HS-27A (cell line): ENCODE measurements around the gene OLIG3.

Source experiments
- DNase-seq: peaks from one replicate; pipeline ENCODE4 v3.0.0-alpha.2; 2012; ENCODE audit warnings: low read depth, missing footprints

OLIG3 gene

DNA sequence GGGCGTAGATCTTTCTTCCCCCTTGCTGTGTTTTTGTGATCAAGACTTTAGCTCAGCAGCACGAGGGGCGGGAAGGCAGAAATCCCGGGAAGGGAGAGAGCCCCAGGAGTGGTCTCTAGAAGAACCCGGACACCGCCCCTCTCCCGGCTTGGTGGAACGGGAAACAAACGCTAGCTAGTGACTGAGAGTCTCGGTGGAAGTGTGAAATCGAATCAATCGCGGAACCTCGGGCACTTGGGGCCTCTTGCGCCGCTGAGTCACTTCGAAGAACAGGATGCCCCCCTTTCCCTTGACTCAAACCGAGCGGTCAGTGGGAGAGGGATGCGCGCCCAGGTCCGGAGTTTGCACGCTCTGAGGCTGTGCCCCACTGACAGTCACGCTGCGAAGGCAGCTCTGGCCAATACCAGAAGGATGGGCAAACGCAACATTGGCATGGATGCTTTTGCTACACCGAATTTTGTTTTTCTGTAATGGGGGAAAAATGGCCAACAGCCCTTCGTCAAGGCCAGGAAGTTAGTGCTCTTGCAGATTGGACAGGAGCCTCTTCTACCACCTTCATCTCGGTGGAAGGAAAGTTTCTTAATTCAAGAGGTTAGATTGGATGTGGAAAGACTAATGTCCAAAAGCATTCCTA, 1.6 kb upstream of the OLIG3 start:
- DNase-seq, result no peak

DNA sequence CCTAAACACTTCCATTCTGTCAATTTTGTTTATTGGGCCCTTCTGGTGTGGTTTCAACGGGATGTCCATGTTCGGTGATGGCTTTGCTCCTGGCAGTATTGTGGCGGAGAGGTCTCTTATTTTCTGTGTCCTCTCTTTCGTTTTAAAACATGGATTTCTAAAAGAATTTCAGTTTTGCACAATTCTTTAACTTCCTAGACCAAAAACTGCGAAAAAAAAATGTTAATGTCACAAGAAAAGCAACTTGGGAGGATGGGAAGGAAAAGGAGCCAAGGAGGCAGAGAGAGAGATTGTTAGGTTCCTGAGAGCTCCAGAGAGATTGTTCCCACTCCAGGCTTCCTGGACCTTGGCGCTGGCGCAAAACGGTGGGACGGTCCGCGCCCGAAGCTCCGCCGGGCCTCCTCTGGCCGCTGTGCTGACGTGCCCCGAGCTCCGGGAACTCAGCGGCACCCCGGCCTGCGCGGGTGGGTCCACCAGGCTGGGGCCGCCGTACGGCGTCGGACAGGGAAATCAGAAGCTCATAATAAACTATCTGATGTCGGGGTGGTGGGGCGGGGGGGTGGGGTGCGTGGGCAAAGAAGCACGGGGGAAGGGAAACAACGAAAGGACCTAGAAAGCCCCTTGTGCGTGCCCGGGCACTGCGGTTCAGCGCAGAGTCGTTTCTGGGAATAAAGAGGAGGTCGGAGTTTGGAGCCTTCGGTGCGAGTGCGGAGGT, 951 bp upstream of the OLIG3 start:
- no peak for DNase-seq

DNA sequence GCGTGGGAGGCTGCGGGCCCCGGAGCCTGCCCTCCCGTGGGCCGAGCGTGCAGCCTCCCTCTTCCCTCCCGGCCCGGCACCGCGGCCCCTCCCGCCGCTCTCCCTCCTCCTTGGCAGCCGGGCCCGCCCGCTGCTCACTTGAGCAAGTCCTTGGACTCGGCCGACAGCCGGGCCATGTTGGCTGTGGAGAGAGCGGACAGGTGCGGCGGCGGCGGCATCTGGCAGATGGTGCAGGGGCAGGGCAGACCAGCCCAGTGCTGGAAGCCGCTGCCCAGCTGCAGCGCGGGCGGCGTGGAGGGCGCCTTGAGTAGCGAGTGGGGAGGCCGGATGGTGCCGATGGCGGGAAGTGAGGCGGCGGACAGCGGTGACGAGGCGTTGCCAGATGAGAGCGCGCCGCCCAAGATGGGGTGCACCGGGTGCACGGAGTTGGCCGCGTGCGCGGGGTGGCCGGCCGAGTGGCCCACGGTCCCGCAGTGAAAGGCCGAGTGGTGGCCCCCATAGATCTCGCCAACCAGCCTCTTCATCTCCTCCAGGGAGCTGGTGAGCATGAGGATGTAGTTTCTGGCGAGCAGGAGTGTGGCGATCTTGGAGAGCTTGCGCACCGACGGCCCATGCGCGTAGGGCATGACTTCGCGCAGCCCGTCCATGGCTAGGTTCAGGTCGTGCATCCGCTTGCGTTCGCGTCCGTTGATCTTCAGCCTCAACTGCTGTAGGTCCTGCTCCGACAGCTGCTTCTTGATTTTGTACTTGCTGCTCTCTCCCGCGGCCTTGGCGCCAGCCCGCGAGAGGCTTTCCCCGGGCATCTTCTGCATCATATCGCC, 766 bp downstream of the OLIG3 start:
- no peak for DNase-seq

DNA sequence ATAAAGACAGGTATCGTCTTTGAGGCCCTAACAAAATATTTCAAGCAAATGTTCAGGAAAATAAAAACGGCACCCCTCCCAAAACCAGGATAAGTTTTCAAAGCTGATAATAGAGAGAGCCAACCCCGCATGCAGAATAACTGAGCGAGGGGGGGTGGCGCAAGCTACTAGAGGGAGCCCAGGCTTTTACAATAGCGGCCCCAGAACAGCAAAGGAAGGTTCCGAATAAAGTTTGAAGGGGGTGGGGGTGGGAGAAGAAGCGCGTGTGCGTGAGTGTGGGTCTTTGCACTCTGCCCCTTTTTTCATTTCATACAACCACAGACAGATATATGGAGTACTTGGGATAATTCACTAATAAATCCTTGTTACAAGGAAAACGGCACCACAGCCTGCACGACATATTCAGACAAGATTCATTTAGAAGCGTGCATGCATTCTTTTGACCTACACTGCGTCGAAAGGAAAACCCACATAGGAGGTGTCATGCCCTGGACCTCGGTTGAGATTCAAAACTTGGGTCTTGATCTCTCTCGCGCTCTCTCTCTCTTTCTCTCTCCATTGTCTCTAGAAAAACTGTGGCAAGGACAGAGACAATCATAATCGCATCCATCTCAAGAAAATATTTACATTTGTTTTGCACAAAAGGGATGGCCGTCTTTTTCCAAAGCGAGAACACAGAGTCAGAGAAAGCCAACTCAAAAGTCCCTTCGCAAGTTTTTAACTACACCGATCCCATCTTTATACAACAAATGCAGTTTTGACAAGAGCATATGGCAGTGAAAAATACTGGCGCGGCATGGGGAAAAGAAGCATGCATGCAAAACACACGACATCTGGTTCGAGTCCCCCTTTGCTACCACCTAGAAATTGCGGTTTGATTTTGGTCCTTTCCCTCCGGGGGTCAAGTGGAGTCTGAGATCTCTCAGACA, 1.6 kb downstream of the OLIG3 start:
- no peak for DNase-seq

DNA sequence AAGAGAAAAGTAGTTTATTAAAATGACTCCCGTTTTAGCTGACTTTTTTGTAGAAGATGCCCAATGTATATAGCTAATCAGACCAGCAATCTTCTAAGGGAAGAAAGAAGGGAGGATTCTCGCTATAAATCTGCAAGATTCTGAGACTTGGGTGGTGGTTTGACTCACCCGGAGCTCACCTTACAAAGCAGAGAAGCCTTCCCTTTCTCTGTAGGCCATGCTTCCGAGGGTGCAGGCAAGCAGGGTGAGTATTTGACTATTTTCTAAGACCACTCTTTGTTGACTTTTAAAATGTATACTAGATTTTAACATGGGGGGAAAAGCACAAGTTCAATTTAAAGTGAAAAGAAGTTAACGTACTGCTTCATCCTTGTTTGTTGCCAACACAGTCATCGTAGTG, 2.7 kb downstream of the OLIG3 start:
- no peak for DNase-seq

DNA sequence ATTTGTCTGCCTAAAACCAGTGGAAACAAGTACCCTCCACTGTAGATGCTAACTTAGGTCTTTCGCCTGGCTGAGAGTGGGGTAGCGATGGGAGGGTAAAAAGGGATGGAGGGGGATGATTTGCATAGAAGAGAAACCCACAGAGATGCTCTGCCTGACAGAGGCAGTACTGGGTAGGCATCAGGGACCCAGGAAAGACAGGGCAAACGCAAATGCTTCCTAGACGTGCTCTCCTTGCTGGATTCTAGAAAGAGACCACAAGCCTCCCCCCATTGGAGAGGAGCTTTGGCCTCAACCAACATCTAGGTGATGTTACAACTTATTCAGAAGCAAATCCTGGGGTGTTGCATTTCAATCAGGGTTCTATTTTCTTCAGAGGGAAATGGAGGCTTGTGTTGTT, 3.2 kb downstream of the OLIG3 start:
- DNase-seq, result no peak

DNA sequence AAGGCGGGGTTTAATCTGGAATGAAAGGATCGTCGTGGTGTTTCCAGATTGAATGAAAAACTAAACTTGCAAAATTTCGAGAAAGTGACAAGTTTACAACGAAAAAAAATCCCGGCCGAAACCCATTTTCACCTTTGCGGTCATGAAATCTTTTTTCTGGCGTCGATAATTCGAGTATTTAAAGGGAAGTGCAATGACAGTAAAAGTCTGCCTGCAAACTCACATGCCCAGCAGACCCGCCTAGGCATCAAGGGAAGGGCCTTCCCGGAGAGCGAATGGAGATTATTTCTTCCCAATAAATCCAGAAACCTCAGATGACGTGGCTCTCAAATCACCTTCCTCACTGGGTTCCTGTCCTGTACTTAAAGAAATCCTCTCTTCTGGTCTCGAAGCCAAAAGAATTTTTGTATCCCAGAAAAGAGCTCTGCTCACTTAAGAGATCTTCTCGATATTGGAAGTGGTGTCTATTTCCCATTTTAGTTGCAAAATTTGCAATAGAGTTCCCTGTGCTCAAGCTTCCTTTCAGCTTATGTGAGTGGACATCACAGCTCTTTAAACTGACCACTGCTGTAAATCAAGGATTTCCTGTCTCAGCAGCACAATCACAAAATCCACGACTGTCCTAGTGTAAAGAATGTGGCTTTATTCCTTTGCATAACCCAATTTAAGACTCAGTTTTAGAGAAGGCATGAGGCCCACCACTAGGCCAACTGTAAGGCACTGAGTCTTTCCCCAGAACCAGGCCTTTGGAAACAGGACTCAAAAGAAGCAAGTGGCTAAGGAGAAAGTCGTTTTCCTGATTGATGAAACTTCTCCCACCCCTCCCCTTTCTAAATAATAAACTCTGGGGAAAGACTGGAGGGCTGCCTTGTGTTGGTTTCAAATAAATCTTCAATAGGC, 3.9 kb downstream of the OLIG3 start:
- no peak for DNase-seq

DNA sequence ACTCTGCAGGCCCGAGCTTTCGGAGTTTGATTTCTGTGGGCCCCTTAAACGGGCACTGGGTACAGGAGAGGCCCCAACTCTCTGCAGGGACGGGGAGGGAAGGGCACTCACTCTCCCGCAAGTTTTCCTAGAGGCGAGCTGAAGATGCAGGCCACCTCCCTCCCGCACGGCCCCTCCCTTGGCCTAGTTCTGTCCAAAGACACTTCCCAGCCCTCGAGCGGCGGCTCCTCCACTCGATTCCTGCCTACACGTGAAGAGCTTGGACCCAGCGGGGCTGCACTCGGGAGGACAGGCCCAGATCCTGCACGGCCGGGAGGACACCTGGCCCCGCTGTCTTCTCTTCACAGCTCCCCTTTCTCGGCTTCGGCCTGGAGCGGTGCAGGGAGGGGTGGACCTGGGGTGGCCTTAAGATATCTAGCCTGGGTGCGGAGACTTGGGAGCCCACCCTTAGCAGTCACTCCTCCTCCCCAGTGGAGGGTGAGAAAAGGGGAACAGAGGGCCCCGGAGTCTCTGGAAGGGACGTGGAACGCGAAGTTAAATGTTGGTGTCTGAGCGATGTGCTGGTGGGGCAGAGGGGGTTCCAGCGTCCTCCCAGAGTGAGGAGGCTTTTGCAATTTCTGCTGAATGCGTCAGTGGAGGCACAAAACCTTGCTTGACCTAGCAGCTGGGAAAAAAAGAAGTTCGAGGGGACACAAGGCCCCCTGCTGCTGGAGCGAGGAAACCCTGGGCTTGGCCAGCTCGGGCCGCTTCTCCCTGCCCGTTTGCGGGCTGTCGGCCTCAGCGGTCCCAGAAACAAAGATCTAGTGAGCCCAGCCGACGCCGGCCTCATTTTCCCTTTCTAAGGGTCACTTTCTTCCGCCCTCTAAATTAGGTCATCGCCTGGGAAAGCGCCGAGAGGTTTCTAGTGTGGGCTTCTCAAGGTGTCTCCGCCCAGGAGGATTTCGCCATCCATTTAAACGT, 4.9 kb downstream of the OLIG3 start:
- no peak for DNase-seq

DNA sequence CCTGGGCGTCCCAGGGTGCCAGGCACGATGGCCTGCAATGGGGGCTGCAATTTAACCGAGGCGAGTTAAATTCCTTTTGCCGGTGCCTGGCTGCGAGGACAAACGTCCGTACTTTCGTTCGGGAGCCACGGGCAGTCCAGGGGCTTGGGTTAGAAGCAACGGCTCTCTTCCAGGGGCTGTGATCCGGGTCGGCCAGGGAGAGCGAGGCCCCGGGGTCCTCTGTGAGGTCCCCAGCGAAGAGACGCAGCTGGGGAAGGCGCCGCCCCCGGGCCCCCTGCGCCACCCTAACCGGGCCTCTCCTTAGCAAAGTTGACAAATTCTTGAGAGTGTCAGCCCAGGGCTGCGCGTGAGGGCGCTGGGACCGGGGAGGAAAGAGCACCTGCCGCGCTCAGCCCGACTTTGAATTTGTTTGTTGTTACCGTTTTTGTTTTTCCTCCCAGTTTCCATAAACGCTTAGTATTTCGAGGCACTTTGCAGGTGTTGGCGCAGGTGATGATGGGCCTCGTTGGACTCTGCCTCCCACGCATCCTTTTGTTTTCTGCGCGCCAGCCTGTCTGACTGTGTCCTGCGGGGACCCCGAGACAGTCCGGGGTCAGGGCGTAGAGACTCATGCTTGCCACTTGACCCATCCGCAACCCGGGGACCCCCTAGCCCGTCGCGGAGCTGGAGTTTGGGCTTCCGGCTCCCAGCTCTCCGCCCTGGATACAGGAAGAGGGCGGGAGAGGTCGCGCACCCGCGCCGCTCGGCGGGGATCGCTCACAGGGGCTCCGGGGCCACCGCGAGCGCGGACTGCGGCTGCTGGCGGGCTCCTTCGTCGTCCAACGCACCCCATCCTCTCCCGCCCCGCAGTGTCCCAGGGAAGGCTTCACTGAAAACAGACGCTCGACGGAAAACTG, 5.8 kb downstream of the OLIG3 start:
- no peak for DNase-seq

DNA sequence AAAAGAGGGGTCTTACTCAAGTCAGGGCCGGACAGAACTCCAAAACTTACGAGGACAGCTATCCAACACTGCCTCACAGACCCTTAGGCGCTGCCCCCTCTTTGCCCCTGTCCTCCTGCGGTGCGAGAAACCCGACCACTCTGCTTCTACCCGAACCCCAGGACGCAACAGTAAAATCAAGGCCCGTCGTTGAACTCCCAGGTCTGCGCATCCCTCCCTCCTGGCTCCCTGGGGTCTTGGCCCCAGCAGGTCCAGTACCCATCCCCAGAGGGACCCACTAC, 6.4 kb downstream of the OLIG3 start:
- DNase-seq, result no peak

DNA sequence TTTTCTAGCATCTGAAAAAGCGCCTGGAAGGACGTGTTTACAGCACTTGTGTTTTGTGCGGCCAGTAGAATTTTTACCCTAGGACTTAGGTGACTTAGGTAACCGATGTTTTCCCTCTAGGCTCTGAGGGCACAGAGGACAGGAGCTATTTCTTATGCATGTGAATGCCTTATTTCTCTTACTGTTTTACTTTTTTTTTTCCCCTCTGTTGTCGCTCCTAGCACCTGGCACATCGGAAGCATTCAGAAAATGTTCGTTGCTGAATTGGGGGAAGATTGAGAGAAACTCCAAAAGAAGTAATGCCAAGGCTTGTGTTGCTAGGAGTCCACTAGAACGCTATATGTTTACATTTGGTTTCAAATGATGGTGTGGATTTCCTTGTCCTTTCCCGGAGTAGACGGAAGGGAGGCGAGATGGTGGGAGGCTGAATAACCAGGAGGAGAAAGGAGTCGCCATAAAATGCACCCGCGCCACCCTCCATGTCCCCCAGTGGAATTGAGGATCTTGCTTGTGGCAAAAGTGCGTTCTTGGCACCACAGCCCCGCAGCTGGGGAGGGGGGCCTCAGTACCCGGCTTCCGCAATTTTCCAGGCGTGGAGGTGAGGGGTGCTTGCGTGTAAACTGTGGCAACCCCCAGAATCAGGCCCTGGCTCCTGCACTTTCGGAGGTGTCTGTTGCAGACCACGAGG, 6.9 kb downstream of the OLIG3 start:
- DNase-seq, result no peak

DNA sequence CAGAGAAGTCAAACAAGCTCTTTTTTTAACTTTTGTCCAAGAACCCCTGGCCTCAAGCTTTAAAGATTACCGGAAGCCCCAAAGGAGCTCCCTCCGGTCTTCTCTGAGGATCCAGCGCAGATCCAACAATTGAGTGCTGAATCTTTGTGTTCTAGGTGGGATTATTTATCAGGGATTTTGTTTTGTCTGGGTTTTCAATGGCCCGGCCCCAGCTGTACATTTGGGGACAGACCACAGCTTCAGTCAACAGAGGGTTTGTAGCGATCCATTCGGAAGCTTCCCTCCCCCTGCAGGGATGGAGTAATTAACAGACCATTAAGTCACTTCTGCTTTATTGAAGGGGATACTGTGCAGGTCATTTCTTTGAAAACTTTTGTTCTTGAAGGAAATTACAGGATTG, 7.8 kb downstream of the OLIG3 start:
- no peak for DNase-seq

DNA sequence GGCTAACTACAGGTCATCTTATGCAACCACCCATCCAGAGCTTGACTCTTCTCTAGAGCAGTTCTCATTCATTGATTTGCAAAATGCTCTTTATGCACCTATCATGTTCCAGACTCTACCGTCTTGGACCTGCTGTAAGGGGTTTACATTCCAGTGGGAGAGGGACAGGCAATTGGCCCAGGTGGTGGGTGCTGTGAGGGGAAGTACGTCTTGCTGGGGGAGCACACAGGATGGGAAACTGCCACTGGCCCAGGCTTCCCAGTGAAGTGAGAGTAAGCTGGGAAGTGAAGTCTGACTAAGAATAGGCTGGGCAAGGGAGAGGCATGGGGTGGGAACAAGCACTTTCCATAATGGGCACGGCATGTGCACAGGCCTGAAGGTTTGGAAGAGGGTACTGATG, 13.8 kb downstream of the OLIG3 start:
- DNase-seq, result no peak

DNA sequence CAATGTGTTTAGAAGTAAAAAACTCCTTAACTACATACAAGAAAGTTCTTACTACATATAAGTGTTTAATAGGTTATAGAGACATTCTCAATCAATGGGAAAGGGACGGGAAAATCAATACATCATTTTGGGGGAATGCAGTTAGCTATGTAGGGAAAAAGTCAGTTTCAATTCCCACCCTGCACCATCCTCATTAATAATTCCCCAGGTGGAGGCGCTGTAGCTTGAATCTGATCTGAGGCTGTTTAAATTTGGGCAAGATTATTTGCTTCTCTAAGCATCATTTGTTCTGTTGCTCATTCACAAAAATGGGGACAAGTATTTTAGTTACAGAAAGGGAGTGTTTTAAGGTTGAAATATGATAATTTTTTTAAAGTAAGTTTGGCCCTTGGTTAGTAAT, 19.1 kb downstream of the OLIG3 start:
- DNase-seq, result no peak

DNA sequence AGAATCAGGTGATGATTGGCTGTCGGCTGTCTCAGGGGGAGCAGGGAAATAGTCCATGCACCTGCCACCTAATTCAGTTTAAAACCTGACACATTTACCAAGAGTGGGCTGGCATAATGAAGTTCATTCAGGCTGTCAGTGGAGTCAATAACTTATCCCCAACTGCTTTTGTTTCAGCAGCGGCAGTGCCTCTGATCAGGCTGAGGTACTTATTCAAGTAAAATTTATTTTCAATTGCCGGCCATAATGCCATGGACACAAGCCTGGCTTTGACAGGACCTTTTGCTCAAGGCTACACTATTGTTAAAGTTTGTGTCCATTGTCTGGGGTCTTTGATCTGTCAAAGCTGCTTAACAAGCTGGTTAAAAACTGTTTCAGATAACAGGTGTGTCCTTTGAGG, 20.6 kb downstream of the OLIG3 start:
- no peak for DNase-seq

DNA sequence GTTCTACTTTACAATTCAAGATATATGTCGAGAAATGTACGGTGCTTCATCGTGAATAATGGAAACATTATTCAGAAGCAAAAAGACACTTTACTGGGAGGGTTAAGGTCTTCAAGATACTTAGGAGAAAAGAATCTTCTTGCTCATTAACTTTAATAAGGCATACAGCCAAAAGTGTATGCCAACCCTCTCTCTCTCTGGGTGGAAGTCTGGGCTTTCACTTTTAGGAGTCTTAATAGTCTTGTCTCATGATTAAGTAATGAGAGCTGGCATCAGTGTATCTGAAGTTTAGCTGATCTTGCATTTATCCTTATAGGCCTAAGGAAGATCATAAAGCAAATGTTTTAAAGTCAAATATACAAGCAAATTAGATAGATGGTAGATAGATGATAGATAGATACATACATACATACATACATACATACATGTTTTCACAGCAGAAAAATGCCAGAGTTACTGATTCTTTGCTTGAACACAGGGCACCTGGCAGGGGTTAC, 21.5 kb downstream of the OLIG3 start:
- no peak for DNase-seq

DNA sequence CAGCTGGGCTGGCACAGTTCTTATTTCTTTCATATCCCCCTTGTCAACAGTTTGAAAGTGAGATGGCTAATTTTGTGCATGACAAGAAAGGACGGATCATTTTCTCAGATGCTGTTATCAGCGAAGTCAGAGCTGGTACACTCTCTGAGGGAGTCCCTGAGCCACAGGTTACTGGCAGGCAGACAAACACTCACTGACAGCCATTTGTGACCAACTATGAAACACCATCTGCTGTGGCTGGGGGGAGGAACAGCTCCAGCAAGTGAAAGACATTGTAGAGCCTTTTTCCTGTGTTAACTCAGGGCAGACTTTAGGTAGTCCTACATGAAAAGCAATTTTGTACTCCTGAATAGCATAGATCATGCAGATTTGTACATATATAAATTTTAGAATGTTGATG, 22.2 kb downstream of the OLIG3 start:
- no peak for DNase-seq

DNA sequence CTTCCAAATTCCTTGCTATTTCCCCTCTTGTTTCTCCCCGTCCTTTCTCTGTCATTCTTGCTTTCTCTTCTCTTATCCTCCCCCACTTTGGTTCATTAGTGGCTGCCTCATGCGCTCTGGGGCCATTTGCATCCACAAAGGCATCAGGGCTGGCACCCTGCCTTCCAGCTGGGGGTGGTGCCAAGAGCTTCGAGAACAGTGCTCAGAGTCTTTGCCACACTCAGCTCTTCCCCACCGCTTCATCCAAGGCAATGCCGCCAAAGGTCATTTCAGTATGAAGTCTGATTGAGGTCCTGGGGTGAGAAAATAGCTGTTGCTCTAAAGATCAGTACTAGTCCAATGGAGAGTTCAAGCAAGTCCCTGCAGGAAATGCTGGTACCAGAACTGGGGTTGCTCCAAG, 22.7 kb downstream of the OLIG3 start:
- DNase-seq, result no peak
